Inferior parietal cortex (tissue), 1 donor: ENCODE results near the gene PAN3.

Source experiments
- DNase-seq: peaks from one replicate; pipeline ENCODE4 v3.0.0-alpha.2; 2016; ENCODE audit errors: extremely low spot score

Gene PAN3

GRCh38 chr13:28306325-28306724 is 168.0 kb downstream of the PAN3 start:
- no peak for DNase-seq

GRCh38 chr13:28313579-28313978 is 175.2 kb downstream of the PAN3 start:
- DNase-seq, result no peak

- DNase-seq, result no peak
Measured at GRCh38 chr13:28314879-28315278, 176.5 kb downstream of the PAN3 start.

- DNase-seq, result no peak
Measured at GRCh38 chr13:28316129-28316528, 177.8 kb downstream of the PAN3 start.

GRCh38 chr13:28316836-28317235 is 178.5 kb downstream of the PAN3 start:
- no peak for DNase-seq

GRCh38 chr13:28318496-28318895 is 180.2 kb downstream of the PAN3 start:
- DNase-seq, result no peak

GRCh38 chr13:28319528-28319927 is 181.2 kb downstream of the PAN3 start:
- DNase-seq, result no peak

GRCh38 chr13:28320209-28320608 is 181.9 kb downstream of the PAN3 start:
- DNase-seq, result no peak

- DNase-seq, result no peak
Measured at GRCh38 chr13:28320884-28321574, 182.7 kb downstream of the PAN3 start.

GRCh38 chr13:28321756-28322155 is 183.4 kb downstream of the PAN3 start:
- DNase-seq, result no peak

GRCh38 chr13:28322256-28322905 is 184.0 kb downstream of the PAN3 start:
- no peak for DNase-seq

- peak; percentile 69 for DNase-seq
Measured at GRCh38 chr13:28324181-28324789, 185.9 kb downstream of the PAN3 start.

- no peak for DNase-seq
Measured at GRCh38 chr13:28325022-28325421, 186.7 kb downstream of the PAN3 start.

- DNase-seq, result no peak
Measured at GRCh38 chr13:28326056-28326455, 187.7 kb downstream of the PAN3 start.

GRCh38 chr13:28327373-28328270 is 189.3 kb downstream of the PAN3 start:
- no peak for DNase-seq

- no peak for DNase-seq
Measured at GRCh38 chr13:28328271-28328607, 189.9 kb downstream of the PAN3 start.

- no peak for DNase-seq
Measured at GRCh38 chr13:28329395-28330158, 191.2 kb downstream of the PAN3 start.

- DNase-seq, result no peak
Measured at GRCh38 chr13:28333204-28333881, 195.0 kb downstream of the PAN3 start.

GRCh38 chr13:28336193-28336657 is 197.9 kb downstream of the PAN3 start:
- DNase-seq, result no peak

GRCh38 chr13:28337166-28338005 is 199.0 kb downstream of the PAN3 start:
- DNase-seq, result no peak
